HG02763 (cell line): ENCODE measurements around the gene APOC1.
"Not testable (repeated sequence)": the region's sequence is repeated elsewhere in the genome, so short reads cannot be mapped to it uniquely, and the experiment has no call there.

Source experiments
- ATAC-seq: cut with Tn5 transposase; IDR thresholded peaks from one replicate; pipeline ENCODE4 v1.9.1; 2021; ENCODE audit warnings: mild to moderate bottlenecking, moderate library complexity; ENCODE audit not compliant: unreplicated experiment

APOC1 gene

DNA sequence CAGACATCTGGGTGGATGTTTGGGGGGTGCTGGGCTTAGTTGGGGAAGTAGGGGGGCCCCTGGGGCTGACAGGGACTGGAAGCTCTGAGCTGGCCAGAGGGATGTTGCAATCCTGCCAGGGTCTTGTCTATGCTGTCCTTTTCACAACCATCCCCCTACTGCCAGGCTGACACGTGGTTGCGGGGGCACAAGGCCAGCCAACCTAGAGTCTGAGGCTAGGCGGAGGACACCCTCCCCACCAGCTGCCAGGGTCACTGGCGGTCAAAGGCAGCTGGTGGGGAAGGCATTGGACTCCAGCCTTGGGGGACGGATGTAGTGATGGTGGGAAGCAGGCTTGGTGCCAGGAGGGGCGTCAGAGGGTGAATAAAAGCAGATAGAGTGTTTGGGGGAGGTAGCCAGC lies 1.6 kb upstream of the APOC1 start:
- ATAC-seq: no peak

DNA sequence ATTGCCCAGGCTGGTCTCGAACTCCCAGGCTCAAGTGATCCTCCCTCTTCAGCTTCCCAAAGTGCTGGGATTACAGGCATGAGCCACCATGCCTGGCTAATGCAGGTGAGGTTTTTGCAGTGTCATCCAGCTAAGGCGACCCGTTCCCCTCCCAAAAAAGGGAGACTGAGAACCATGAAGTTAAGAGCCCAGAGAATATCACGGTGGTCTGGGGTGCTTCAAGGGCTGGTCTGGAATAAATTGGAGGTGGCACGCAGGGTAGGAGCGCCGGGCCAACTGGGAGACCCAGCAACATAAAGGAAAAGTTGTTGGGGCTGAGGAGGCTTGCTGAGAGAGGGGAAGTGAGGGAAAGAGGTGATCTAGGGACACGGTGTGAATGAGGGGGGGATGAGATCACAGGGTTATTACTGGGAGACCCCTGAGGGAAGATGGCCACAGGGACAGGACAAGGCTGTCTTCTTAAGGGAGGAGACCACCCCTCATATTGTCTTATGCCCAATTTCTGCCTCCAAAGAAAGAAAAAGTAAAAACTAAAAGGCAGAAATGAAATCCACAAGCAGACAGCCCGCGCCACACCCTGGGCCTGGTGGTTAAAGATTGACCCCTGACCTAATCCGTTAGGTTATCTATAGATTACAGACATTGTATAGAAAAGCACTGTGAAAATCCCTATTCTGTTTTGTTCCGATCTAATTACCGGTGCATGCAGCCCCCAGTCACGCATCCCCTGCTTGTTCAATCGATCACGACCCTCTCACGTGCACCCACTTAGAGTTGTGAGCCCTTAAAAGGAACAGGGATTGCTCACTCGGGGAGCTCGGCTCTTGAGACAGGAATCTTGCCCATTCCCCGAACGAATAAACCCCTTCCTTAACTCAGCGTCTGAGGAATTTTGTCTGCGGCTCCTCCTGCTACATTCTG lies 636 bp upstream of the APOC1 start:
- ATAC-seq: not testable (repeated sequence)

DNA sequence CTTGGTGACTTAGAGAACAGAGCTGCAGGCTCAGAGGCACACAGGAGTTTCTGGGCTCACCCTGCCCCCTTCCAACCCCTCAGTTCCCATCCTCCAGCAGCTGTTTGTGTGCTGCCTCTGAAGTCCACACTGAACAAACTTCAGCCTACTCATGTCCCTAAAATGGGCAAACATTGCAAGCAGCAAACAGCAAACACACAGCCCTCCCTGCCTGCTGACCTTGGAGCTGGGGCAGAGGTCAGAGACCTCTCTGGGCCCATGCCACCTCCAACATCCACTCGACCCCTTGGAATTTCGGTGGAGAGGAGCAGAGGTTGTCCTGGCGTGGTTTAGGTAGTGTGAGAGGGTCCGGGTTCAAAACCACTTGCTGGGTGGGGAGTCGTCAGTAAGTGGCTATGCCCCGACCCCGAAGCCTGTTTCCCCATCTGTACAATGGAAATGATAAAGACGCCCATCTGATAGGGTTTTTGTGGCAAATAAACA lies 9.9 kb downstream of the APOC1 start:
- ATAC-seq: no peak

DNA sequence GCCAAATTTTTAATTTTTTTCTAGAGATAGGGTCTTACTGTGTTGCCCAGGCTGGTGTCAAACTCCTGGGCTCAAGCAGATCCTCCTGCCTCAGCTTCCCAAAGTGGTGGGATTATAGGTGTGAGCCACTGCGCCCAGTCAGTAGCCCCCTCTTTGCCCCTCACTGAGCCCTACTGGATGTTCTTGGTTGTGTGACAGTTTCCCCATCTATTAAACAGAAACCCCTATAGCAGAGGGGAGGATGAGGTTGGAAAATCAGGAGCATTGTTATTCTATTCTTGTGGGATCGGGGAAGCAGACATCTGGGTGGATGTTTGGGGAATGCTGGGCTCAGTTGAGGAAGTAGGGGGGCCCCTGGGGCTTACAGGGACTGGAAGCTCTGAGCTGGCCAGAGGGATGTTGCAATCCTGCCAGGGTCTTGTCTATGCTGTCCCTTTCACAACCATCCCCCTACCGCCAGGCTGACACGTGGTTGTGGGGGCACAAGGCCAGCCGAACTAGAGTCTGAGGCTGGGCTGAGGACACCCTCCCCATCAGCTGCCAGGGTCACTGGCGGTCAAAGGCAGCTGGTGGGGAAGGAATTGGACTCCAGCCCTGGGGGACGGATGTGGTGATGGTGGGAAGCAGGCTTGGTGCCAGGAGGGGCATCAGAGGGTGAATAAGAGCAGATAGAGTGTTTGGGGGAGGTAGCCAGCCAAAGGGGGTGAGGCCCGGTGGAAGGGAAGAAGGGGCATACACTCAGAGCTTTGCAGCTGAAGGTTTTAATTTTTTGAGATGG lies 10.9 kb downstream of the APOC1 start:
- ATAC-seq: no peak

DNA sequence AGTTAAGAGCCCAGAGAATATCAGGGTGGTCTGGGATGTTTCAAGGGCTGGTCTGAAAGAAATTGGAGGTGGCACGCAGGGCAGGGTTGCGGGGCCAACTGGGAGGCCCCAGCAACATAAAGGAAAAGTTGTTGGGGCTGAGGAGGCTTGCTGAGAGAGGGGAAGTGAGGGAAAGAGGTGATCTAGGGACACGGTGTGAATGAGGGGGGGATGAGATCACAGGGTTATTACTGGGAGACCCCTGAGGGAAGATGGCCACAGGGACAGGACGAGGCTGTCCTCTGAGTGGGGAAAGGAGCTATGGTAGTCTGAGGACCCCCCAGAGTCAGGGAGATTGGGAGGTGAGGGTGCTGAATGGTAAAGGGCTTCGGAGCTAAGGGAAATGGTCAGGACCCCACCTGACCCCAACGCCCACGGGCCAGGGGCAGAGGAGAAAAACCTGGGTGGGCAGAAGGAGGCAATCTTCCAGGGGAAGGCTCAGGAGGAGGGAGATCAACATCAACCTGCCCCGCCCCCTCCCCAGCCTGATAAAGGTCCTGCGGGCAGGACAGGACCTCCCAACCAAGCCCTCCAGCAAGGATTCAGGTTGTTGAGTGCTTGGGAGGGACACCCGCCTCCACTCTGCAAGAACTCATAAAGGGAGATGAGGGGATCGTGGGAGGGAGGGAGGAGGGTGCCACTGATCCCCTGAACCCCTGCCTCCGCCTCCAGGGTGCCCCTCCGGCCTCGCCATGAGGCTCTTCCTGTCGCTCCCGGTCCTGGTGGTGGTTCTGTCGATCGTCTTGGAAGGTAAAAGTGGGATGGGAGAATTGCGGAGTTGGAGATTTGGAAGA lies 12.1 kb downstream of the APOC1 start:
- ATAC-seq: not testable (repeated sequence)

- ATAC-seq: no peak
These were observed 13.3 kb downstream of the APOC1 start for GRCh38 chr19:44927746-44928145.

- ATAC-seq: no peak
These were observed 15.7 kb downstream of the APOC1 start for GRCh38 chr19:44930088-44930487.

- no peak for ATAC-seq
These were observed 17.1 kb downstream of the APOC1 start for GRCh38 chr19:44931541-44931940.

DNA sequence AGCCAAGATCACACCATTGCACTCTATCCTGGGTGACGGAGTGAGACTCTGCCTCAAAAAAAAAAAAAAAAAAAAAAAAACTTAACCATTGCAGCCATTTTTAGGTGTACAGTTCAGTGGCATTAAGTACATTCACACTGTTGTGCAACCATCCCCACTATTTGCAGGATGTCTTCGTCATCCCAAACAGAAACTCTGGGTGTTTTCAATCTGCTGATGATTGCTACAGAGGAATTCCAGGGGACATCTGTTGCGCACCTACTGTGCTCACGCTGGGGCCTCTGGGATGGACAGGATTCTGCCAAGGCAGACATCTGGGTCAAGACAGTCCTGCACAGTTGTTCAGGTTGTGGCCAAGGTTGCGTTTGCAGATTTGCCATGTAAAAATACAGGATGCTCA lies 25.3 kb downstream of the APOC1 start:
- no peak for ATAC-seq

DNA sequence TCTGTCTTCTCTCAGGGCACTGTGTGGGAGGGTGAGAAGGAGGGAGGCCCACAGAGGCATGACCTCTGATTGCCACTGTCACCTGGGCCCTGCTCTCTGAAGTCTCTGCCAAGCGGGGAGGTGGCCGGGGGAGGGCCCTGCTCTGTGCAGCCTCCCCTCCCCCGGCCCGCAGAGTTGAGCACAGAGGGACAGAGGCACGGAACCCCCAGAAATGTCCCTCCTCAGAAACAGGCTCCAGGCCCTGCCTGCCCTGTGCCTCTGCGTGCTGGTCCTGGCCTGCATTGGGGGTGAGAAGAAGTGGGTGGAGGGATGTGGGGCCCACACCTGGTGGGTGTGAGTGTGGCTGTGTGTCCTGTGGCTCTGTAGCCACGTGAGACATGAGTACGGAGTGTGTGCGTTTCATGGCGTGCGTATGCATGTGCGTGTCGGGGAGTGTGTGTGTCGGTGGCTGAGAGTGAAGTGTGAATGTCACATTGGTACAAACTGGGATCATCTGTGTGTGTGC lies 27.7 kb downstream of the APOC1 start, which contains the start of gene APOC4:
Gene APOC4, plus strand, starts transcription at position 171 of the 505 bp plus-strand sequence. Its CDS starts 41 bp downstream, at position 212.
- no peak for ATAC-seq

DNA sequence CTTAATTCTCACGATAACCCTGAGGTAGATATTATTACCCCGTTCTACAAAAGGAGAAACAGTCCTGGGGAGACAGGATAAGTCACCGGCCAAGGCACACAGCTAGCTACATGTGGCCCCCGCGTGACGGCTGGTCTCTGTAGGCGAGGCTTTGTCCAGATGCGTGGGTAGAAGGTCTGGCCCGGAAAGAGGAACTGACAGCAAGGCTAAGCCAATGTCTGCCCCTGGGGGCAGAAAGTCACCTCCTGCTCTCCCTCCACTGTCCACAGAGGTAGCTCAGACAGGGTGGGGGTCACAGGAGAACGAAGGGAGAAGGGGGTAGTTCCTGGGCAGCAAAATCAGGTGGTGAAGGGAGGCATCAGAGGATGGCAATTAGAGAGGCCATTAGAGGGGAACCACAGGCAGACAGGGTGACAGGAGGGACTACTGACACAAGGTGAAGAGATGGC lies 29.4 kb downstream of the APOC1 start:
- peak; percentile 66 for ATAC-seq

- no peak for ATAC-seq
These were observed 32.7 kb downstream of the APOC1 start for GRCh38 chr19:44947041-44947581.

DNA sequence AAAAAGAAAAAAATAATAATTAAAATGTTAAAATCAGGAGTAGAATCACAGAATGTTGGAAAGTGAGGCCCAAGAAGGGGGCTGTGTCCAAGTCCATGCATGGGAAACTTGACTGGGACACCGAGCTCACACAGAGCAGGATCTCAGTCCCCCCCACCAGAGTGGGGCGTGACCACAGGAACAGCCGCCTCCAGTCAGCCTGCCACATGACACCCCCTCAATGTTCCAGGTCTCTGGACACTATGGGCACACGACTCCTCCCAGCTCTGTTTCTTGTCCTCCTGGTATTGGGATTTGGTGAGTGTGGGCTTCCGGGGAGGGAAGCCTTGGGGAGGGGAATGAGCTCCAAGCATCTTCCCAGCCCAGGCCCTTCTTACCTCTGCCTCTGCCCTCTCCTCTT lies 33.8 kb downstream of the APOC1 start:
- no peak for ATAC-seq

DNA sequence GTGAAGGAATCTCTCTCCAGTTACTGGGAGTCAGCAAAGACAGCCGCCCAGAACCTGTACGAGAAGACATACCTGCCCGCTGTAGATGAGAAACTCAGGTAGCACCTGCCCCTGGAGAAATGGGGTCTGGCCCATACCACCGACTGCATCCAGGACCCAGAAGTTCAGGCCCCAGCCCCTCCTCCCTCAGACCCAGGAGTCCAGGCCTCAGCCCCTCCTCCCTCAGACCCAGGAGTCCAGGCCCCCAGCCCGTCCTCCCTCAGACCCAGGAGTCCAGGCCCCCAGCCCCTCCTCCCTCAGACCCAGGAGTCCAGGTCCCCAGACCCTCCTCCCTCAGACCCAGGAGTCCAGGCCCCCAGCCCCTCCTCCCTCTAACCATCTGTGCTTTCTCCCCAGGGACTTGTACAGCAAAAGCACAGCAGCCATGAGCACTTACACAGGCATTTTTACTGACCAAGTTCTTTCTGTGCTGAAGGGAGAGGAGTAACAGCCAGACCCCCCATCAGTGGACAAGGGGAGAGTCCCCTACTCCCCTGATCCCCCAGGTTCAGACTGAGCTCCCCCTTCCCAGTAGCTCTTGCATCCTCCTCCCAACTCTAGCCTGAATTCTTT lies 34.5 kb downstream of the APOC1 start:
- ATAC-seq: no peak

DNA sequence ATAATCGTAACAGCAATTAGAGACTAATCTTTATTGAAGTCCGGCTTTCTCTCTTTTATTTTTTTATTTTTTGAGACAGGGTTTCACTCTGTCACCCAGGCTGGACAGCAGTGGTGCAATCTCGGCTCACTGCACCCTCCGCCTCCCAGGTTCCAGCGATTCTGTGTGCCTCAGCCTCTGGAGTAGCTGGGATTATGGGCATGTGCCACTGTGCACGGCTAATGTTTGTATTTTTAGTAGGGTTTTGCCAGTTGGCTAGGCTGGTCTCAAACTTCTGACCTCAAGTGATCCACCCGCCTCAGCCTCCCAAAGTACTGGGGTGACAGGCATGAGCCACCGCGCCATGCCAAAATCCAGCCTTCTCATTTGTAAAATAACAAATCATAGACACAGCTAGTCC lies 35.1 kb downstream of the APOC1 start:
- no peak for ATAC-seq

DNA sequence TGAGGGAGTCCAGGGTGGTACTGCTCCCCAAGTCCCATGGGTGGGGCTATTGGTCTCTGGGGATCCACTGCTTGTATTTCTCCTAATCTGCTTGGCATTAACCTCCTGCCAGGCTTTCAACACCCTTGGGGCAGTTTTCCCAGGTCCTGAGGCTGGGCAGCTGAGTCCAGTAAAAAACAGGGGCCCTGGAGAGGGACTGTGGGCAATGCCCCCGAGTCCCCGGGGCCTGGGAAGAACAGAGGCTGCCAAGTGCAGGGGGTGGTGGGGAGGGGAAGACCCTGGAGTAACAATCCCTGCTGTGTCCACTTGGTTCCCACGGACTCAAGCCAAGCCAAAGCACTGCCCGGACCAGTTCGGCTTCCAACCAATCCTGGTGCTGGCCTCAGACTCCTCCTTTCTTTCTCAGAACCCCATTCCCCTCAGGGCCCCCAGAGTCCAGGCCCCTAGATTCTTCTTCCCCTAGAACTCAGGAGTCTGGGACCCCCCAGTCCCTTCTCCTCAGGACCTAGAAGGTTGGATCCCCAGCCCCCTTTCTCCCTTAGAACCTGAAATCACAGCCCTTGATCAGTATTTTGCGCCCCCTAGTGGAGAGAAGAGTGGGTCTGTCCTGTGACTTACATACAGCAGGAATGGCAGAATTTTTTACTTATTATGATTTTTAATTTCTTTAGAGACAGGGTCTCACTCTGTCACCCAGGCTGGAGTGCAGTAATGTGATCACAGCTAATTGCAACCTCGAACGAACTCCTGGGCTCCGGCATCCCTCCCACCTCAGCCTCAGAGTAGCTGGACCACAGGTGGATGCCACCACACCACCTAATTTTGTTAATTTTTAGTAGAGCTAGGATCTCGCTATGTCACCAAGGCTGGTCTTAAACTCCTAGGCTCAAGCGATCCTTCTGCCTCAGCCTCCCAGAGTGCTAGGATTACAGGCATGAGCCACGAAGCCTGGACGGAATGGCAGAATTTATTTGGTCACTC lies 37.1 kb downstream of the APOC1 start:
- ATAC-seq: no peak

- no peak for ATAC-seq
These were observed 39.9 kb downstream of the APOC1 start for GRCh38 chr19:44954278-44954648.

DNA sequence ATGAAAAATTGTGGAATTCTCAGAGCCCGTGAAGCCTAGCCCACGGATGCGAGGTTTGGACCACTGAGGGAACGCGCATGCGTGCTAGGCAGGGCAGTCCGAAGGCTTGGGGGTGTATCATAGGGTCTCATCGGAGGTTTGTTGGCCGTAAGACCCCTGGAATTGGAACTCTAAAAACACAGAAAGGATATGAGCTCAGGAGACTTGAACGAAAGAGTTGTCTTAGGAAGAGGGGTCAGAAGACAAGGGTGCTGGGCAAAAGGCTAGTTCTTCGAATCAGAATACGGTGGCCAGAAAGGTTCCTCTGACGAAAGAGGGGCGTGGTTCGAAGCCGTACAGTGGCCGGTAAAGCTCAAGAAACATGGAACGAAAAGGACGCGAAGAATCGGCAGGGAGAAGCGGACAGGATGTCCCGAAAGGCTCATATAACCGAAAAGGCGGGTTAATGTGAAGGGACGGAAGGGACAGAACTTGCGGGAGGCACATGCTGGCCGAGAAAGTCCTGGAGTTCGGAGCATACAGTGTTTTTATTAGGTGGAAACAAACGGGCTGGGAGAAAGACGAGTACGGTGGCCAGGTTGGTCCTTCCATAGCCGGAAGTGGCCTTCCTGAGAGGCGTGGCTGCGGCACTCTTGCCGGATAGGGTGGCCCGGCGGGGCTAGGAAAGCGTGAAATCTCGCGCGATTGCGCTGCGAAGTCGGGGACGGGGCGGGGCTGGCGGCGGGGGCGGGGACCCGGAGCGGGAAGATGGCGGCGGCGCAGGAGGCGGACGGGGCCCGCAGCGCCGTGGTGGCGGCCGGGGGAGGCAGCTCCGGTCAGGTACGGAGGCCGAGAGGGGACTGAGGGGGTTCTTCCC lies 40.5 kb downstream of the APOC1 start, which contains the start of gene CLPTM1:
Gene CLPTM1, plus strand, starts transcription at position 732 of the 856 bp plus-strand sequence. Its CDS starts 16 bp downstream, at position 748.
- ATAC-seq: peak; percentile 88
